ENCODE data around the gene FLACC1.
"Not testable (repeated sequence)": the region's sequence is repeated elsewhere in the genome, so short reads cannot be mapped to it uniquely, and the experiment has no call there.

Gene FLACC1

DNA sequence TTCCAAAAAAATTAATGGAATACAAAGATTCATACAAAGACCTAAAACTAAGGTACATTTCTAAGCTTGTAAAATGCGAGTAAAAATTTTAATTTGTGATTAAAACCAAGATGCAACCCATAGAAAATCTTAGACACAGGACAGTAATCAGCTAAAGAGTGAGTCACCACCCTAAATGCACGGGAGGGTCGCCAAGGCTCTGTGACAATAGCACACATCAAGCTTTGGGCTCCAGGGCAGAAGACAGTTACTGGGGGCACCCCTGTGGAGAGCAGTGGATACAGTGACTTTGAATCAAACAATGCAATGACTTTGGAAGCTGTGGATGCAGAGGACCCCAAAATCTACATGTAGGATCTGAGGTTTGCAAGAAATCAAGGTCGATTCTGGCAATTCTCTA is 7.5 kb downstream of the FLACC1 start:
- DNase-seq (ENCODE audit: low spot score) = no peak

DNA sequence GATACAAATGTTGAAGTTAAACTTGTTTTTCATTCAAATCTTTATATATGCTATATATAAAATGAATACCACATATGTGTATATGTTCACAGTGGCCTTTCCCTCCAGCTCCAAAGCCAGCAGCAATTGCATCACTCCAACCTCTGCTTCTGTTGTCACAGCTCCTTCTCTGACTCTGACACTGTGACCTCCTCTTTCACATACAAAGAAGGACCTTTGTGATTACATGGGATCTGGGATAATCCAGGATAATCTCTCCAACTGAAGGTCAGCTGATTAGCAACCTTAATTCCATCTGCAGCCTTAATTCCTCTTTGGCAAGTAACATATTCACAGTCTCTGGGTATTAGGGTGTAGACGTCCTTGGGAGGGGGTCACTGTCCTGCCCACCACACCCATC is 8.4 kb downstream of the FLACC1 start:
- DNase-seq (ENCODE audit: low spot score) = no peak

DNA sequence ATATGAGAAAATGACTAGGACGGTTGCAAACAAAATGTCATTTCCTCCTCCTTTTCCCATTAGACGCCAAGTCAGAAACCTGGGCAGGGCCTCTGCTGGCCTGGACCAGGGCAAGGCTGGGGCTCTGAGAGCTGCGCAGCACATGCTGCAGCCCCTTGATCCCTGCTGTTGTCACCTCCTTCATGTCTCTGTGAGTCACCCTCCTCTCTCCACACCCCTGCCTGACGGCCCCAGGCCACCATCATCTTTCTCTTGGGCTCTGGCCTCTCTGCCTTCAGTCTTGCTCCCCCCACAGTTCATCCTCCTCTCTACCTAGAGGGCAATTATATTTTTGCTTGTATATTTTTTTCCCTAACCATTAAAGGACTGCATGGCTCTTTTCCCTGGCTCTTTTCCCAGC is 10.0 kb downstream of the FLACC1 start:
- no peak for DNase-seq (ENCODE audit: low spot score)

DNA sequence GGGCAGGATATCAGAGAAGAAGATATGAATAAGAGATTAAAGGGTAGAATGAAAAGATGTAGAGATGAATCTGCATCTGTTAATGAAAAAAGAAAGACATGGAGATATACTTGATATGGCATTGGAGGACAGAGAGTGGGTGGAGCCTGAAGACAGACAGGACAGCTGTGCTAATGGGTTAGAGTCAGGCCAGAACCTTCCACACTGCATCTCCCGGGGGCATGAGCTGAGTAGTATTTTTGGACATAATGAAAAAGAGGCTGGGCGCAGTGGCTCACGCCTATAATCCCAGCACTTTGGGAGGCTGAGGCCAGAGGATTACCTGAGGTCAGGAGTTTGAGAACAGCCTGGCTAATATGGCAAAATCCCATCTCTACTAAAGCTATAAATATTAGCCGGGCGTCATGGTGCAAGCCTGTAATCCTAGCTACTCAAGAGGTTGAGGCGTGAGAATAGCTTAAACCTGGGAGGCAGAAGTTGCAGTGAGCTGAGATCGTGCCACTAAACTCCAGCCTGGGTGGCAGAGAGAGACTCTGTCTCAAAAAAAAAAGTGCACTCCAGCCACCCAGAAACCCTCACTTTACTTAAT is 11.4 kb downstream of the FLACC1 start:
- no peak for DNase-seq (ENCODE audit: low spot score)

DNA sequence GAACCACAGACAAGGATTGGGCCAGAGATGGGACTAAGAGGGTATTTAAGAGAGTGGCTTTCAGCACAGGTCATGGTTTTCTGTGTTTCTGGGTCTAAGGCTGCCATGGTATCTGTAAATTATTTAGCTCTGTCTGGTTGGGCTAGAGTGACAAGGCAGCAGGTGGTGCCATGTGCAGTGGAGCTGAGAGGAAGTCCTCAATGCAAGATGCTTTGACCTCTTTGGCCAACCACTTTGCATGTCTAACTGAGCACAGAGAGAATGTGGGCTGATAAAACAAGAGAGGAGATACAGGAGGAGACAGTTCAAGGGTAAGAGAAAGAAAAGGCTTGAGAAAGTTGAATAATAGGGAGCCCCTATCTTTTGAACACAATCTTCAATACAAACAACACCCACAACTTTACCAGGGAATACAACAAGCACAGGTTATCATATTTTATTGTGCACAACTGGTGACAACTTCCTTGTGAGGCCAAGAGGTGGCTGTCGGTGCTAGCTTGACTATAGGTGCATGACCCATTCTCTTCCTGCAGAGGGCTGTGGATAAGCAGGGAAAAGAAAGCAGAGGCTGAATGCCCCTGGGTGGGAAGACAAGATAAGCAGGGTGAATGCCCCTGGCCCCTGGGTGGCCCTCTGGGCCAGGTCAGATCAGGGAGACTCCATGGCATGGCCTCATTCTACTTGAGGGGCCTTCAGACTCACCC is 12.3 kb downstream of the FLACC1 start:
- peak; percentile 35 for DNase-seq (ENCODE audit: low spot score)

DNA sequence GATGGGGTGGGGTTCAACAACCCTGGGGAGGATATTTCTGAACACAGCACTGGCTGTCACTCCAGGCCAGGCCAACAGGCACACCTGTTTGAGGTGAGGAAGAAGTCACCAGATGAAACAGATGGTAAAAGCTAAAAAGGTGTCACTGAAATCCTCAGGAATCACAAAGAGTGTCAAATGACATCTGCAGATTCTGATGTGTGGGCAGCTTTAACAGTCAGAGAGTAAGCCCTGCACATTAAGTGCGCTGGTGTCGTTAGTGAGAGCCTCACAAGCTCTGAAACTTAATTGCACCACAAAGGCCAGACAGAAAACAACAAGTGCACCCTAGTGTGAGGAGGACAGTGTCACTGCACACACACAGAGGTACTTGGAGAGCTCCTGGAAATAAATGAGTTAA is 13.6 kb downstream of the FLACC1 start:
- DNase-seq (ENCODE audit: low spot score) = no peak

DNA sequence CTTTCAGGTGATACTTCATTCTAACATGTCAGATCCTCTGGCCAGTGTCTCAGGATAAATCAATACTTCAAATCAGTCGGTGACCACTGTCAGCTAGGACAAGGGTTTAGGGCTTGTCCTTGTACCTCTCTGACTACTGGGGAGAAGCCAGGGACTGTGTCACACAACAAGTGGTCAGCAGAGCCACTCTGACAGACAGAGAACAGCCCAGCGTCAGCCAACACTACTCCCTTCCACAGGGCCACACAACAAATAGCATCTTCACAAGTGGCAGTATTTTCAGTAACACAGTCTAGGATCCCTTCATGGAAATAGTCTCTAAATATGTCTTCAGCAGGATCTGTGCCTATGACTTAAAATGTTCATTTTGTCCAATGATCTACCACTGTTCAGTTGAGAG is 14.2 kb downstream of the FLACC1 start:
- DNase-seq (ENCODE audit: low spot score) = no peak

DNA sequence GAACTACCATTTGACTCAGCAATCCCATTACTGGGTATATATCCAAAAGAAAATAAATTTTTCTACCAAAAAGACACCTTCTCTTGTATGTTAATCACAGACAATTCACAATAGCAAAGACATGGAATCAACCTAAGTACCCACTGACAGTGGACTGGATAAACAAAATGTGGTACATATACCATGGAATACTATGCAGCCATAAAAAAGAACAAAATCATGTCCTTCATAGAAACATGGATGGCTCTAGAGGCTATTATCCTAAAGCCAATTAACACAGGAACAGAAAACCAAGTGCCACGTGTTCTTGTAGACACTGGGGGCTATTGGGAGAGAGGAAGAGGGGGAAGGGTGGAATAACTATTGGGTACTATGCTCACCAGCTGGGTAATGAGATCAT is 27.7 kb downstream of the FLACC1 start:
- no peak for DNase-seq (ENCODE audit: low spot score)

DNA sequence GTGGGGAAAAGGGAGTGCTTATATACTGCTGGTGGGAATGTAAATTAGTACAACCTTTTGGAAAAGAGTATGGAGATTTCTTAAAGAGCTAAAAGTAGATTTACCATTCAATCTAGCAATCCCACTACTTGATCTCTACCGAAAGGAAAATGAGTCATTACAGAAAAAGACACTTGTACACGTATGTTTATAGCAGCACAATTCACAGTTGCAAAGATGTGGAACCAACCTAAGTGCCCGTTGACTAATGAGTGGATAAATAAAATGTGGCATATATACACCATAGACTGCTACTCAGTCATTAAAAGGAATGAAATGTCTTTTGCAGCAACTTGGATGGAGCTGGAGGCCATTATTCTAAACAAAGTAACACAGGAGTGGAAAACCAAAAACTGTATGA is 29.5 kb downstream of the FLACC1 start:
- DNase-seq (ENCODE audit: low spot score) = no peak

DNA sequence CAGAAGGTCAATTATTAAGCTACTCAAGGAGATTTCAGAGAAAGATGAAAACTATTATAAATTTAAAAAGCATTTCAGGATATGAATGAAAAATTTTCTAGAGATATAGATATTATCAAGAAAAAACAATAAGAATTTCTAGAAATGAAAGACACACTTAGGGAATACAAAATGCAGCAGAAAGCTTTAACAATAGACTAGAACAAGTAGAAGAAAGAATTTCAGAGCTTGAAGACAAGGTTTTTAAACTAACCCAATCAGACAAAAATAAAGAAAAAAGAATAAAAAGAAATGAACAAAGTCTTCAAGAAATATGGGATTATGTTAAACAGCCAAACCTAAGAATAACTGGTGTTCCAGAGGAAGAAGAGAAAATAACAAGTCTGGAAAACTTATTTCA is 34.4 kb downstream of the FLACC1 start:
- DNase-seq (ENCODE audit: low spot score) = no peak

DNA sequence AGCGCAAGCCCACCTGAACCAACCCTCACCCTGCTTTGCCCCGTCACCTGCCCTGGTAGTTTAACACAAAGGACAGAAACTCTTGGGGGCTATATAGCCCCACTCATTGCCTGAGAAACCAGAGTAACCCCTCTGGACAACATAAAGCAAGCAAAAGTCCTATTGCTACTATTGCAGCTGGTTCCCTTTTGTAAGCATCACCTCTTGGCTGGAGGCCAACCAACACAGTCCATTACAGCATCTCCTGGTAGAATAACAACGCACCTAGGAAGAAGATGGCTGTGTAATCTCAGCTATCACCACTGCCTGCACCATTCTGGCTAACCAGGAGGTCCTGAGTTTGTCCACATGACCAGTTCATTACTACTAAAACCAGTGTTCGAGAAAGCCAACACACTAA is 36.4 kb downstream of the FLACC1 start:
- no peak for DNase-seq (ENCODE audit: low spot score)

DNA sequence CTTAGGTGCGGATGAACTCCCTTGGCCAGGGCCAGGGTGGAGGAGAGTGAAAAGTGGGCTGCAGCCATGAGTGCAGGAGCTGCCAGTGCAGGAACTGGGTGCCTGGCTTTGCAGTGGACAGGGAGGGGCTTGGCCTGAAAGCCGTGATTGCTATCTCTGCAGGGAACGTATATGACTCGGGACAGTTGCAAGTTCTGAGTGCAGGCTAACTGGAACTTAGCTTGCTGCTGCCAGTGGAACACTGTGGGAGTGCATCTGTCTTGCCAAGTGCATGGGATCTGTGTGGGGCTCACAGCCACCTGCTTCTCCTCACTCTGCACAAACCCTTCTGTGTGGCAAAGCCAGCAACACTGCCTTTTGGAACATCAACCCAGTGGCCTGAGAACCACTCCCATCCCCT is 36.9 kb downstream of the FLACC1 start:
- no peak for DNase-seq (ENCODE audit: low spot score)

DNA sequence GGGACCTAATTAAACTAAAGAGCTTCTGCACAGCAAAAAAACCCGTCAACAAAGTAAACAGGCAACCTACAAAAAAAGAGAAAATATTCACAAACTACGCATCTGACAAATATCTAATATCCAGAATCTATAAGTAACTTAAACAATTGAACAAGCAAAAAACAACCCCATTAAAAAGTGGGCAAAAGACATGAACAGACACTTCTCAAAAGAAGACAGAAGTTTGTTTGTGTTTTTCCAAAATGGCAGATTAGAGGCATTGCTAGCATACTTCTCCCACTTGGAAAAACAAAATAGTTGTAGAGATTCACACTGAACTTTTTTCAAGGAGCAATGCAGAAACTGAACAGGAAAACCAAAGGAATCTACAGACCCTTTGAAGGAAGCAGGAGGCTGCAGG is 37.6 kb downstream of the FLACC1 start:
- no peak for DNase-seq (ENCODE audit: low spot score)

DNA sequence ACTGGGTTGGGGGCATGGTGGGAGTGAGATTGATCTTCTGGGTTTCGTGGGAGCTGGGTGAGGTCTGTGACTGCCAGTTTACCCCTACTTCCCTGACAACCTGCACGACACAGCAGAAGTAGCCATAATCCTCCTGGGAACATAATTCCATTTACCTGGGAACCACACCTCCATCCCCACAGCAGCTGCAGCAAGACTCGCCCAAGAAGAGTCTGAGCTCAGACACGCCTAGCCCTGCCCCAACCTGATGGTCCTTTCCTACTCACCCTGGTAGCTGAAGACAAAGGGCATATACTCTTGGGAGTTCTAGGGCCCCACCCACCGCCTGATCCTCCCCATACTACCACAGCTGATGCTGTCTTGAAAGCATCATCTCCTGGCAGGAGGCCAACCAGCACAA is 43.8 kb downstream of the FLACC1 start:
- no peak for DNase-seq (ENCODE audit: low spot score)

DNA sequence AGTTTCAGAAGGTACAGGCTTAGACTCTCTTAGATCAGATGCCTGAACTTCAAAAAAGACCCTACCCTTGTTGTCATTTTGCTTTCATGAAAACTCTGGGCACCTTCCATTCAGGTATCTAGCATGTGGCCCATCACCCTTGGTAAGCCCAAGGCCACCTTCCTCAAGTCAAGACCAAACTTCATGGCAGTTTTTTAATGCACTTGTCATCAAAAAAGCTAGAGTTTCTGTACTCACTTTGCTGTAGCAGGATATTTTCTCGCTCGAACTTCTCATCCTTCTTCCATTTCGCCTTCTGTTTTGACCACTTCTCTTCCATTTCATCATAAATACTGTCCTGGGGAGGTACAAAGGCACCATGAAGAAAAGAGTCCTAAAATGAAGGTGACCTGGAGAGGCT is 48.2 kb downstream of the FLACC1 start:
- DNase-seq (ENCODE audit: low spot score) = no peak

DNA sequence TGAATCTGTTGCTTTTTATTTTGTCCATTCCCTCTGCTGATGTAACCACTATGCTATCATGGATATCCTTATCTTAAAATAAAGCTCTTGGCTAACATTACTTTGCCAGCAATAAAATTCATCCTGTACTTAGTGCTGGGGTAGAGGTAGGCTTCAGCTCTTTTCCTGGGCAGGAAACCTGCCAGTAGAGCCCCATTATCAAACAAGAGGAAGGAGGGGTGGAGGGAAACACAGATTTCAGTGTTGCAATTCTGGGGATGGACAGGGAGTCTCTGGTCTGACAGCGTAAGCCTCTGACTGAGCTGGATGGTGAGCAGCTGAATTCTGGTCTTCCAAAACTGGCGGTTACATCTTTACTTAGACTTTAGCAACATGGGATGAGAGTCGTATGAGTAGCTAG is 49.3 kb downstream of the FLACC1 start:
- DNase-seq (ENCODE audit: low spot score) = no peak

DNA sequence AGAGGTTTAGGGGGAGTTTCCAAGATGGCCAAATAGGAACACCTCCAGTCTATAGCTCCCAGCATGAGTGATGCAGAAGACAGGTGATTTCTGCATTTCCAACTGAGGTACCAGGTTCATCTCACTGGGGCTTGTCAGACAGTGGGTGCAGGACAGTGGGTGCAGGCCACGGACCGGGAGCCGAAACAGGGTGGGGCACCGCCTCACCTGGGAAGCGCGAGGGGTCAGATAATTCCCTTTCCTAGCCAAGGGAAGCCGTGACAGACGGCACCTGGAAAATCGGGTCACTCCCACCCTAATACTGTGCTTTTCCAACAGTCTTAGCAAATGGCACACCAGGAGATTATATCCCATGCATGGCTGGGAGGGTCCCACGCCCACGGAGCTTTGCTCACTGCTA is 57.2 kb downstream of the FLACC1 start:
- DNase-seq (ENCODE audit: low spot score) = not testable (repeated sequence)

DNA sequence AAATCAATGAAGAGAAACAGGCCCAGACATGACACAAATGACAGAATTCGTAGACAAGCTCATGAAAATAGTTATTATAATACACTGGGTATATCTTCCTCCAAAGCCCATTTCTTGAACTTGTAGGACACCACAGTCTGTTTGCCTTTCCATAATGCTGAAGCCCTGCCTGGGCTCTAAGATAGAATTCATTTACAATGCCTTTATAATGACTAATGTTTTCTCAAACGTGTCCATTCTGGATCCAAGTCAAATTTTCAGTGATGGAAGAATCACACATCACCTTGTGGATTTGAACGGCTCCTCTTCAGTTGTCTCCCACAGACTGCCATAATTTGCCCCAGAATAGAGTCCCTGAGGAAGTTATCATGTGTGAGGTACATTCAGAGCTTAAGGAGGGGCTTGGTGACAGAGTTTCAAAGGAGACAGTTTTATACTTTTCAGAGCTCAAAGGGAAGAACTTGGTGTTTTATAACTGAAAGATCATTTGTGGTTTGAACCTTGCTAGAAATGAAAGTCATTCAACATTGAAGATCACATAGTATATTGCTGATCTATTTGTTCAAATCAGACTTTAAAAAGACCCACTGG is 58.6 kb downstream of the FLACC1 start:
- DNase-seq (ENCODE audit: low spot score) = no peak

DNA sequence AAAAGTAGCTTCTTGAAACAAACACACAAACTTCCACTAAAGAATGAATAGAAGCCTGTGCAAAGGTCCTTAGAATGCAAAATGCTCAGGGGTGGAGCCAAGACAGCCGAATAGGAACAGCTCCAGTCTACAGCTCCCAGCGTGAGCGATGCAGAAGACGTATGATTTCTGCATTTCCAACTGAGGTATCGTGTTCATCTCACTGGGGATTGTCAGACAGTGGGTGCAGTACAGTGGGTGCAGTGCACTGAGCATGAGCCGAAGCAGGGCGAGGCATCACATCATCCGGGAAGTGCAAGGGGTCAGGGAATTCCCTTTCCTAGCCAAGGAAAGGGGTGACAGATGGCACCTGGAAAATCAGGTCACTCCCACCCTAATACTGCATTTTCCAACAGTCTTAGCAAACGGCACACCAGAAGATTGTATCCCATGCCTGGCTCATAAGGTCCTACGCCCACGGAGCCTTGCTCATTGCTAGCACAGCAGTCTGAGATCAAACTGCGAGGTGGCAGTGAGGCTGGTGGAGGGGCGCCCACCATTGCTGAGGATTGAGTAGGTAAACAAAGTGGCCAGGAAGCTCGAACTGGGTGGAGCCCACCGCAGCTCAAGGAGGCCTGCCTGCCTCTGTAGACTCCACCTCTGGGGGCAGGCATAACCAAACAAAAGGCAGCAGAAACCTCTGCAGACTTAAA is 66.5 kb downstream of the FLACC1 start:
- not testable (repeated sequence) for DNase-seq (ENCODE audit: low spot score)

DNA sequence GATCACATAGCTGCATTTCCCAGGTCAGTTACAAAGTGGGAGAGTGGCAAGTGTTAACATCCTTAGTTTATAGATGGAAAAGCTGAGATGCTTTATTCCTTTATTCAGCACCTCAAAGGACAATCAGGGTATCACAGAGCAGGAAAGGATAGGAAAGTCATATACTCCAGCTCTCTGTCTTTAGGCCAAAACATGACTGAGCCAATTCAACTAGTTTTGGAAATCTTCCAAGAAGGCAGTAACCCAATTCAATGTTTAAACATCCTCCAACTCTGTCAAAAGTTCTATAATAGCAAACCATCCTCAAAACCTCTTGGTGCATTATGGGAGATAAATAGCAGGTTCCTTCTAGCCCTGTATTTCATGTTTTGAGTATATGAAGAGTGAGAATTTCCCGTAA is 71.6 kb downstream of the FLACC1 start:
- DNase-seq (ENCODE audit: low spot score) = no peak

DNA sequence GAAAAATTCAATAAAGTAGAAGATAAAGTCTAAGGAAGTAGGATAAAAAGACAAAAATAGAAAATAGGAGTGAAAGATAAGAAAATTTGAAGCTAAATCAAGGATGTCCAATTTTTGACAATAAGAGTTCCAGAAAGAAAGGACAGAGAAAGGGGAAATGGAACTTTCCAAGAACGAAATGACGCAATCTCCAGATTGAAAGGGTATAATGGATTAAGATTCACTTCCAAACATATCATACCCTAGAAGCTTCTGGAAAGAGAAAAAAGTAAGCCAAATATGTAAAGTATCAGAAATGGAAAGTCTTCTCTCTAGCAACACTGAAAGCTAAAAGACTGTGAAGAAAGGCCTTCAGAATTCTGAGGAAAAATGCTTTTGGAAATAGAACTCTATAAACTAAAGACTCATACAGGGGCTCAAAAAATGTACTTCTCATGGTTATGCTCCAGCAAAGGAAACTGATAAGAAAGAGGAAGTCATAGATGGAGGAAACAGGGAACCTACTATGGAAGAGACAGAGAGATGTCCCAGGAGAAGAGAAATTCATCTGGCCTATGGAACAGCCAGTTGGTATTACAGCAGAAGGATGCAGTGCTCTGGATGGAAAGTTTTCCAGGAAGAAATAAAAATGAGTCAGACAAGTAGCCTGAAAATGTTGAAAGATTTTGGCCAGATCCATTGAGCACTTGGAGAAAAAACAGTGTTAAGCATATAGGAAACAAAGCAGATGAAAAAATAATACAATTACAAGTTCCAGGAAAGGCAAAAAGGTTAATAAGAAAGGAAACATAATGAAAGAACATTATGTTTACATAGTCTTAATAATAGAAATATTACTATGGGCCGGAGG is 76.7 kb downstream of the FLACC1 start:
- no peak for DNase-seq (ENCODE audit: low spot score)

DNA sequence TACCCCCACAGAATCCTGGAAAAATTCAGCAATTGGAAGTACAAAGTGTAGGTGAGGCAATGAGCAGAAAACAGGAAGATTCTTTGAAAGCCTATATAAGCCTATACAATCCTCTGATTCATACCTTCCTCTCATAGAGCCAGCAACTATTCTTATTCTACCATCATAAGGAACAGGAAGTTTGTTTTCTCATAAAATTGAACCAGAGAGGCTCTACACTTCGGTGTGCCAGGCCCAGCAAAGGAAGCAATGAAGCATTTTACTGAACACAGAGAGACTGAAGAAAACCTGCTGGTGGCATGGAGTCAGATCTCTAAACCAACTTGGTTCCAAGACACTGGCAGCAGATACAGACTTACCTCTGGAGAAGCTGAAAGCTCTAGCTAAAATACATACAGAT is 78.1 kb downstream of the FLACC1 start:
- DNase-seq (ENCODE audit: low spot score) = no peak

All from iPS-NIHi11 (cell line).